ENCODE results near the gene FARP1. TPM values are rescaled to one million over a fixed set of nuclear protein-coding genes. Genes with fewer than 3 reads are reported as not detected.

FARP1 gene
- polyA plus RNA-seq, 4 donors, result 244 to 270 (median 266) TPM

- no peak for DNase-seq (ENCODE audit: low read depth in 4 of 4, low spot score in 3 of 4)
These were observed 345.8 kb downstream of the FARP1 start for GRCh38 chr13:98488736-98489135.

- DNase-seq (ENCODE audit: low read depth in 4 of 4, low spot score in 3 of 4), result no peak
These were observed 346.7 kb downstream of the FARP1 start for GRCh38 chr13:98489446-98490194.

GRCh38 chr13:98490195-98490836 is 347.4 kb downstream of the FARP1 start:
- DNase-seq (ENCODE audit: low read depth in 4 of 4, low spot score in 3 of 4), result no peak

GRCh38 chr13:98490866-98491265 is 348.0 kb downstream of the FARP1 start:
- no peak for DNase-seq (ENCODE audit: low read depth in 4 of 4, low spot score in 3 of 4)

GRCh38 chr13:98492335-98493041 is 349.6 kb downstream of the FARP1 start:
- DNase-seq (ENCODE audit: low read depth in 4 of 4, low spot score in 3 of 4), result no peak

GRCh38 chr13:98493042-98493712 is 350.3 kb downstream of the FARP1 start:
- DNase-seq (ENCODE audit: low read depth in 4 of 4, low spot score in 3 of 4), result no peak

- no peak for DNase-seq (ENCODE audit: low read depth in 4 of 4, low spot score in 3 of 4)
These were observed 351.9 kb downstream of the FARP1 start for GRCh38 chr13:98494769-98495168.

GRCh38 chr13:98495627-98496478 is 353.0 kb downstream of the FARP1 start:
- no peak for DNase-seq (ENCODE audit: low read depth in 4 of 4, low spot score in 3 of 4)

- no peak for DNase-seq (ENCODE audit: low read depth in 4 of 4, low spot score in 3 of 4)
These were observed 353.5 kb downstream of the FARP1 start for GRCh38 chr13:98496479-98496791.

- no peak for DNase-seq (ENCODE audit: low read depth in 4 of 4, low spot score in 3 of 4)
These were observed 354.1 kb downstream of the FARP1 start for GRCh38 chr13:98496966-98497365.

GRCh38 chr13:98500963-98501421 is 358.1 kb downstream of the FARP1 start:
- DNase-seq (ENCODE audit: low read depth in 4 of 4, low spot score in 3 of 4), result no peak

- no peak for DNase-seq (ENCODE audit: low read depth in 4 of 4, low spot score in 3 of 4)
These were observed 360.5 kb downstream of the FARP1 start for GRCh38 chr13:98503175-98504028.

- DNase-seq (ENCODE audit: low read depth in 4 of 4, low spot score in 3 of 4), result no peak
These were observed 361.1 kb downstream of the FARP1 start for GRCh38 chr13:98504029-98504351.

GRCh38 chr13:98504371-98504963 is 361.6 kb downstream of the FARP1 start:
- DNase-seq (ENCODE audit: low read depth in 4 of 4, low spot score in 3 of 4), result no peak

Other genes starting within 250 kb of the FARP1 start
- gene IPO5, start 189.4 kb upstream of the FARP1 start, polyA plus RNA-seq (ENCODE audit: insufficient read length in 4 of 4), result 100 to 1,000 TPM; 160 to 180 (median 178) TPM
- under 1 TPM in 1 of 4 donors, not detected in 3; 0.04 TPM for gene RNF113B, start 34.2 kb downstream of the FARP1 start, polyA plus RNA-seq (ENCODE audit: insufficient read length in 4 of 4)

Data from right renal pelvis (tissue), 4 donors.